ENCODE results near the gene IP6K3. TPM values are rescaled to one million over a fixed set of nuclear protein-coding genes. Genes with fewer than 3 reads are reported as not detected.
A peak's percentile ranks its signal among the peaks of the same experiment; 100 is the strongest.

Gene IP6K3
- total and polyA plus RNA-seq, 11 donors = 11.7 to 72.4 (median 30.8) TPM

- peak overlapping the region in 11 of 12 donors; percentile 36 to 91 (median 82) for H3K27ac ChIP-seq
Measured at GRCh38 chr6:33729059-33729458, 17.6 kb downstream of the IP6K3 start.

GRCh38 chr6:33728438-33728837 is 18.3 kb downstream of the IP6K3 start:
- WGBS, 4 donors = 46 to 76% (median 53%) methylated on average over 11 of the region's 11 CpGs
- peak in 4 of 5 donors; percentile 37 to 87 (median 69) for DNase-seq
- no peak for TF ChIP-seq POLR2A (IDR thresholded peaks at IDR 0.05)
- no peak for TF ChIP-seq CTCF (IDR thresholded peaks at IDR 0.05)
- ATAC-seq = peak; percentile 66 to 77 (median 72)
- intact Hi-C loops (cut with DNase I) = loop anchor here in 2 of 10 donors (2.0 to 5.0 kb wide), 2 partner anchors 18 to 34 kb away; partner anchors contain the start of gene IP6K3 (in 1 of the 2)
- Histone ChIP-seq H3K9me3 (no peaks in the 10 kb centered on the region), H3K4me1 (peaks cover 3 to 81% (median 37%) of the 10 kb centered on the region in 12 donors), H3K27me3 (peaks cover 0 to 4% (median 0%) of the 10 kb centered on the region in 9 donors), H3K36me3 (peaks cover 0 to 28% (median 0%) of the 10 kb centered on the region in 9 donors), H3K4me3 (no peak overlapping the region), H3K27ac (peak overlapping the region; percentile 42 to 91 (median 80))

More at GRCh38 chr6:33729059-33729458, 17.6 kb downstream of the IP6K3 start:
- H3K4me1 ChIP-seq = peaks cover 3 to 81% (median 40%) of the 10 kb centered on the region in 12 donors
- no peak overlapping the region for H3K4me3 ChIP-seq
- intact Hi-C loops (cut with DNase I) = loop anchor here in 2 of 10 donors (2.0 to 5.0 kb wide), 2 partner anchors 18 to 33 kb away; partner anchors contain the start of gene IP6K3 (in 1 of the 2)
- peaks cover 0 to 30% (median 0%) of the 10 kb centered on the region in 9 donors for H3K36me3 ChIP-seq
- 87 to 96% (median 91%) methylated on average over 5 to 6 of the region's 6 CpGs for WGBS, 4 donors
- no peak for ATAC-seq
- no peaks in the 10 kb centered on the region for H3K9me3 ChIP-seq
- peaks cover 0 to 4% (median 0%) of the 10 kb centered on the region in 9 donors for H3K27me3 ChIP-seq
- TF ChIP-seq CTCF (IDR thresholded peaks at IDR 0.05) (no peak), POLR2A (IDR thresholded peaks at IDR 0.05) (no peak)
- no peak for DNase-seq

- WGBS, 4 donors = 45 to 66% (median 55%) methylated on average over 4 to 11 of the region's 11 CpGs
- DNase-seq (peak; percentile 68 to 84 (median 80)), ATAC-seq (peak; percentile 52 to 75 (median 66))
- H3K27me3 ChIP-seq = peaks cover 0 to 4% (median 0%) of the 10 kb centered on the region in 9 donors
- intact Hi-C loops (cut with DNase I) = loop anchor here in 2 of 10 donors (2.0 to 5.0 kb wide), 2 partner anchors 19 to 34 kb away; partner anchors contain the start of gene IP6K3 (in 1 of the 2)
- H3K4me3 ChIP-seq = no peak overlapping the region
- H3K36me3 ChIP-seq = peaks cover 0 to 23% (median 0%) of the 10 kb centered on the region in 9 donors
- peaks cover 3 to 77% (median 35%) of the 10 kb centered on the region in 12 donors for H3K4me1 ChIP-seq
- H3K27ac ChIP-seq = peak overlapping the region; percentile 42 to 91 (median 80)
- no peaks in the 10 kb centered on the region for H3K9me3 ChIP-seq
- TF ChIP-seq POLR2A (IDR thresholded peaks at IDR 0.05) (no peak), CTCF (IDR thresholded peaks at IDR 0.05) (no peak)
Measured at GRCh38 chr6:33727932-33728331, 18.8 kb downstream of the IP6K3 start.

- H3K9me3 ChIP-seq = no peaks in the 10 kb centered on the region
- no peak for DNase-seq
- ATAC-seq = peak in 1 of 4 donors; percentile 3
- TF ChIP-seq POLR2A (IDR thresholded peaks at IDR 0.05) = no peak
- TF ChIP-seq CTCF (IDR thresholded peaks at IDR 0.05) = no peak
- peaks cover 0 to 9% (median 0%) of the 10 kb centered on the region in 9 donors for H3K27me3 ChIP-seq
- no peak overlapping the region for H3K4me3 ChIP-seq
- peaks cover 3 to 69% (median 32%) of the 10 kb centered on the region in 12 donors for H3K4me1 ChIP-seq
- intact Hi-C loops (cut with DNase I) = loop anchor here in 1 of 10 donors (5.0 kb wide), 1 partner anchor 35 kb away; no protein-coding TSS in a partner anchor
- peak overlapping the region; percentile 15 to 91 (median 80) for H3K27ac ChIP-seq
- 31 to 44% (median 42%) methylated on average over 7 of the region's 7 CpGs for WGBS, 4 donors
- peaks cover 0 to 25% (median 0%) of the 10 kb centered on the region in 9 donors for H3K36me3 ChIP-seq
Measured at GRCh38 chr6:33727126-33727525, 19.6 kb downstream of the IP6K3 start.

Data from heart left ventricle (tissue), 16 donors.